Heart right ventricle (tissue), 16 donors: ENCODE measurements around the gene ZSCAN2. TPM values are rescaled to one million over a fixed set of nuclear protein-coding genes. Genes with fewer than 3 reads are reported as not detected.

Experiments
- ATAC-seq, 8 donors: fragments of 200-7000 bp; cut with Tn5 transposase; one replicate each; pipeline ENCODE4 v1.9.1; 2020; ENCODE audit warnings: mild to moderate bottlenecking in 8 of 8, moderate library complexity in 8 of 8, moderate number of reproducible peaks in 1 of 8
- DNase-seq, 2 donors: peaks; one replicate each; pipeline ENCODE4 v3.0.0-alpha.2; 2020
- H3K27ac ChIP-seq, 10 donors: fragments of 200-600 bp; sonication (generic) in 2 of 10; one replicate each; pipeline versions ENCODE4 v1.5.0 to v1.8.0; 2020 to 2022; ENCODE audit warnings: mild to moderate bottlenecking in 3 of 10
- H3K27me3 ChIP-seq, 7 donors: fragments of 200-600 bp; one replicate each; pipeline ENCODE4 v1.8.0; 2021 to 2022; ENCODE audit warnings: mild to moderate bottlenecking in 2 of 7
- H3K36me3 ChIP-seq, 9 donors: fragments of 200-600 bp; sonication (generic) in 1 of 9; one replicate each; pipeline versions ENCODE4 v1.5.0 to v1.8.0; 2020 to 2022; ENCODE audit warnings: mild to moderate bottlenecking in 2 of 9
- H3K4me1 ChIP-seq, 9 donors: fragments of 200-600 bp; sonication (generic) in 1 of 9; one replicate each; pipeline versions ENCODE4 v1.5.0 to v1.8.0; 2020 to 2022; ENCODE audit warnings: mild to moderate bottlenecking in 4 of 9
- H3K4me3 ChIP-seq, 10 donors: fragments of 200-600 bp; sonication (generic) in 2 of 10; one replicate each; pipeline versions ENCODE4 v1.5.0 to v1.8.0; 2020 to 2022; ENCODE audit warnings: mild to moderate bottlenecking in 7 of 10, moderate library complexity in 2 of 10
- H3K9me3 ChIP-seq, 11 donors: fragments of 200-600 bp in 10 of 11; sonication (generic) in 2 of 11; one replicate each; pipeline versions ENCODE4 v1.5.0 to v1.8.0; 2013 to 2022; ENCODE audit warnings: mild to moderate bottlenecking in 2 of 11, control low read depth in 1 of 11, moderate library complexity in 1 of 11
- CTCF ChIP-seq, 9 donors: fragments of 200-600 bp; sonication (generic) in 2 of 9; IDR thresholded peaks; one replicate each; pipeline versions ENCODE4 v1.5.0 to v1.8.0; 2021 to 2022; ENCODE audit warnings: antibody characterized with exemption in 9 of 9, mild to moderate bottlenecking in 5 of 9, moderate library complexity in 1 of 9
- WGBS, 2 donors: extraction: QIAGEN DNeasy Blood & Tissue Kit; methylation state at CpG; one replicate each; pipeline ENCODE4 v1.1.7; 2013; ENCODE audit warnings: inconsistent platforms in 1 of 2; 5-methylcytosine and 5-hydroxymethylcytosine counted together
- intact Hi-C, 10 donors: fragments of 100-400 bp; cut with DNase I; formaldehyde crosslinking; loops; one replicate each; pipeline versions ENCODE4 v1.11.1 to v1.14.2; 2022
- polyA plus RNA-seq, 2 donors: library from polyadenylated mRNA; stranded (reverse); fragments of 200-250 nt; gene quantifications; one replicate each; pipeline ENCODE4 v1.2.3, GENCODE V29; 2013
- total RNA-seq, 10 donors: library from RNA; stranded (reverse); fragmentation: NEBNext Ultra II Directional in 3 of 10; extraction: Animal tissue kit (Norgen Biotek cat#: 25700) in 3 of 10; gene quantifications; one replicate each; pipeline versions ENCODE4 v1.2.1 to v1.2.4, GENCODE V29; 2021 to 2023
- donor health status: Arrhythmogenic right ventricular cardiomyopathy.
- donor health status: ischemic (EF 13 %, LVEDD 7.1; RV severe dilation, severe dysfunction).
- donor health status: healthy with polysubstance abuse.
- donor health status: DM: no; HTN: yes; CAD: no.
- donor health status: DM: no; HTN: no; CAD: no.
- donor health status: ischemic (EF 25% LVEDD 6.9; RV normal size, moderate dysfunction).
- donor health status: ischemic (EF 25% LVEDD 5.7; RV mildly dilated, moderate dysfunction).
- donor health status: healthy.
- donor health status: DM: yes; HTN: yes; CAD: no.
- donor health status: Ischemic cardiomyopathy.
- donor health status: ischemic (EF 35%, LVEDD 5.7; RV mildly dilated, moderate dysfunction).
- donor health status: nonischemic (EF 11% LVEDD 7.7; RV severe dilation, severe dysfunction).
- donor health status: DM: yes; HTN: yes; CAD: no.
- donor health status: PGD.
- donor health status: ischemic (EF 29% LVEDD 5.4; RV normal size, mild dysfunction).
- donor health status: nonischemic (EF 23%, LVEDD 6.1; RV moderate dilation, normal function).

The ZSCAN2 gene
- total and polyA plus RNA-seq, 12 donors = 3.7 to 8.1 (median 5.7) TPM

GRCh38 chr15:84643838-84644237, 43.0 kb downstream of the ZSCAN2 start:
- no peak for DNase-seq
- WGBS, 2 donors = 91 to 93% methylated on average over 6 of the region's 6 CpGs
- intact Hi-C loops = loop anchor here in 1 of 10 donors (5.0 kb wide), 1 partner anchor 37 kb away; no protein-coding TSS in a partner anchor
- Histone ChIP-seq H3K27me3 (no peaks in the 10 kb centered on the region), H3K4me1 (peaks cover 0 to 9% (median 7%) of the 10 kb centered on the region in 9 donors), H3K36me3 (peaks cover 0 to 100% (median 92%) of the 10 kb centered on the region in 9 donors), H3K9me3 (no peaks in the 10 kb centered on the region), H3K4me3 (no peak overlapping the region), H3K27ac (no peak overlapping the region)
- no peak for ATAC-seq
- TF ChIP-seq CTCF (IDR thresholded peaks at IDR 0.05) = no peak

- Histone ChIP-seq H3K27me3 (no peaks in the 10 kb centered on the region), H3K4me1 (peaks cover 0 to 25% (median 14%) of the 10 kb centered on the region in 9 donors), H3K4me3 (no peak overlapping the region), H3K36me3 (peaks cover 0 to 100% (median 81%) of the 10 kb centered on the region in 9 donors), H3K9me3 (no peaks in the 10 kb centered on the region), H3K27ac (no peak overlapping the region)
- ATAC-seq = peak in 4 of 8 donors; percentile 13 to 31 (median 20)
- intact Hi-C loops = no loop called here
- no peak for DNase-seq
- no peak for TF ChIP-seq CTCF (IDR thresholded peaks at IDR 0.05)
- WGBS, 2 donors = 89 to 94% methylated on average over 10 of the region's 10 CpGs
Observed at GRCh38 chr15:84645496-84645895, 44.7 kb downstream of the ZSCAN2 start.

- peaks cover 0 to 28% (median 16%) of the 10 kb centered on the region in 9 donors for H3K4me1 ChIP-seq
- peaks cover 0 to 100% (median 81%) of the 10 kb centered on the region in 9 donors for H3K36me3 ChIP-seq
- ATAC-seq (peak in 1 of 8 donors; percentile 15), DNase-seq (no peak)
- H3K27ac ChIP-seq = no peak overlapping the region
- no peaks in the 10 kb centered on the region for H3K9me3 ChIP-seq
- TF ChIP-seq CTCF (IDR thresholded peaks at IDR 0.05) = no peak
- 88 to 92% methylated on average over 10 of the region's 10 CpGs for WGBS, 2 donors
- H3K4me3 ChIP-seq = no peak overlapping the region
- intact Hi-C loops = no loop called here
- H3K27me3 ChIP-seq = no peaks in the 10 kb centered on the region
Observed at GRCh38 chr15:84645997-84646396, 45.2 kb downstream of the ZSCAN2 start.

- H3K27me3 ChIP-seq = no peaks in the 10 kb centered on the region
- peaks cover 1 to 45% (median 33%) of the 10 kb centered on the region in 9 donors for H3K4me1 ChIP-seq
- H3K36me3 ChIP-seq = peaks cover 0 to 100% (median 79%) of the 10 kb centered on the region in 9 donors
- no peak overlapping the region for H3K4me3 ChIP-seq
- no peaks in the 10 kb centered on the region for H3K9me3 ChIP-seq
- no peak for TF ChIP-seq CTCF (IDR thresholded peaks at IDR 0.05)
- intact Hi-C loops = no loop called here
- peak overlapping the region in 1 of 10 donors; percentile 7 for H3K27ac ChIP-seq
- ATAC-seq (no peak), DNase-seq (no peak)
Observed at GRCh38 chr15:84647726-84648125, 46.9 kb downstream of the ZSCAN2 start.
